HG03139 (cell line): ENCODE data around the gene MAN2A1.

Experiments used
- ATAC-seq: cut with Tn5 transposase; IDR thresholded peaks from one replicate; pipeline ENCODE4 v1.9.1; 2021; ENCODE audit not compliant: unreplicated experiment

The MAN2A1 gene

GRCh38 chr5:109689740-109690241 is at the start of gene MAN2A1:
Gene MAN2A1, plus strand, starts transcription at chr5:109689927. Its CDS starts 491 bp downstream, at chr5:109690418.
- ATAC-seq, result peak; percentile 47

- no peak for ATAC-seq
Observed at GRCh38 chr5:109640976-109641375, 48.8 kb upstream of the MAN2A1 start.

GRCh38 chr5:109643791-109644350 is 45.9 kb upstream of the MAN2A1 start:
- ATAC-seq, result no peak

GRCh38 chr5:109644829-109645228 is 44.9 kb upstream of the MAN2A1 start:
- no peak for ATAC-seq

- ATAC-seq, result no peak
Observed at GRCh38 chr5:109645707-109646192, 44.0 kb upstream of the MAN2A1 start.

- no peak for ATAC-seq
Observed at GRCh38 chr5:109649318-109649717, 40.4 kb upstream of the MAN2A1 start.

GRCh38 chr5:109650493-109650892 is 39.2 kb upstream of the MAN2A1 start:
- no peak for ATAC-seq

- no peak for ATAC-seq
Observed at GRCh38 chr5:109652096-109652495, 37.6 kb upstream of the MAN2A1 start.

GRCh38 chr5:109653042-109653441 is 36.7 kb upstream of the MAN2A1 start:
- no peak for ATAC-seq

GRCh38 chr5:109653561-109654239 is 36.0 kb upstream of the MAN2A1 start:
- ATAC-seq, result no peak

GRCh38 chr5:109654455-109654854 is 35.3 kb upstream of the MAN2A1 start:
- no peak for ATAC-seq

GRCh38 chr5:109655841-109656240 is 33.9 kb upstream of the MAN2A1 start:
- no peak for ATAC-seq

GRCh38 chr5:109656829-109657228 is 32.9 kb upstream of the MAN2A1 start:
- ATAC-seq, result no peak

- no peak for ATAC-seq
Observed at GRCh38 chr5:109659901-109660300, 29.8 kb upstream of the MAN2A1 start.

GRCh38 chr5:109660301-109660700 is 29.4 kb upstream of the MAN2A1 start:
- no peak for ATAC-seq

GRCh38 chr5:109668237-109668636 is 21.5 kb upstream of the MAN2A1 start:
- ATAC-seq, result no peak

- no peak for ATAC-seq
Observed at GRCh38 chr5:109668668-109669422, 20.9 kb upstream of the MAN2A1 start.

GRCh38 chr5:109669991-109670706 is 19.6 kb upstream of the MAN2A1 start:
- ATAC-seq, result no peak

- ATAC-seq, result no peak
Observed at GRCh38 chr5:109671136-109671535, 18.6 kb upstream of the MAN2A1 start.

GRCh38 chr5:109674596-109674995 is 15.1 kb upstream of the MAN2A1 start:
- no peak for ATAC-seq

- ATAC-seq, result no peak
Observed at GRCh38 chr5:109676920-109677319, 12.8 kb upstream of the MAN2A1 start.
